IMR-90 (cell line): ENCODE measurements around the gene TMEM14C. TPM values are rescaled to one million over a fixed set of nuclear protein-coding genes. Genes with fewer than 3 reads are reported as not detected.

Experiments used
- ATAC-seq: fragments of 200-7000 bp; cut with Tn5 transposase; 2 replicates; pipeline ENCODE4 v1.9.1; 2020; ENCODE audit warnings: low read depth, mild to moderate bottlenecking, moderate library complexity
- BruUV-seq: library from RNA; stranded (reverse); fragments of 400-500 nt; replicated peaks from 2 replicates; lab custom pipeline; 2021; lab: Mats Ljungman, UMichigan
- CTCF ChIA-PET: fragments of 300-600 bp; formaldehyde crosslinking; extraction: SDS; loops from one replicate; lab custom pipeline; 2021; ENCODE audit warnings: antibody characterized with exemption; lab: Yijun Ruan, JAX
- POLR2A ChIA-PET: fragments of 300-600 bp; sonication (Branson Sonifier 250); formaldehyde crosslinking; loops from one replicate; lab custom pipeline; 2022; ENCODE audit warnings: antibody characterized with exemption; ENCODE audit not compliant: unreplicated experiment; lab: Charles Lee
- DNase-seq: peaks from one replicate; pipeline ENCODE4 v3.0.0; 2013
- H2AFZ ChIP-seq: replicated peaks from 2 replicates; pipeline ENCODE3; 2013; ENCODE audit warnings: low read length, mild to moderate bottlenecking; ENCODE audit not compliant: poor library complexity
- H2AK5ac ChIP-seq: 2 replicates; pipeline ENCODE4 v1.6.1; 2013; ENCODE audit warnings: low read depth, low read length, inconsistent platforms
- H2AK9ac ChIP-seq: replicated peaks from 2 replicates; pipeline ENCODE3; 2013; ENCODE audit warnings: mild to moderate bottlenecking, low read depth, low read length, moderate library complexity; ENCODE audit not compliant: poor library complexity
- H2BK120ac ChIP-seq: 2 replicates; pipeline ENCODE4 v1.6.1; 2013; ENCODE audit warnings: low read depth, low read length, inconsistent platforms
- H2BK15ac ChIP-seq: 3 replicates; pipeline ENCODE4 v1.6.1; 2013; ENCODE audit warnings: low read depth, low read length, inconsistent platforms
- H2BK20ac ChIP-seq: 2 replicates; pipeline ENCODE4 v1.6.1; 2013; ENCODE audit warnings: low read depth, mild to moderate bottlenecking, inconsistent platforms, low read length, moderate library complexity
- H2BK5ac ChIP-seq: 2 replicates; pipeline ENCODE4 v1.6.1; 2013; ENCODE audit warnings: mild to moderate bottlenecking, low read depth, low read length, inconsistent platforms; ENCODE audit not compliant: poor library complexity, severe bottlenecking
- H3K14ac ChIP-seq: replicated peaks from 2 replicates; pipeline ENCODE4 v1.6.1; 2013; ENCODE audit warnings: low read depth, low read length, inconsistent platforms
- H3K18ac ChIP-seq: 2 replicates; pipeline ENCODE4 v1.6.1; 2013; ENCODE audit warnings: low read depth, low read length, control low read depth
- H3K23ac ChIP-seq: 2 replicates; pipeline ENCODE4 v1.6.1; 2013; ENCODE audit warnings: low read depth, low read length, inconsistent platforms
- H3K27ac ChIP-seq: 2 replicates; pipeline ENCODE4 v1.5.1; 2013; ENCODE audit warnings: mild to moderate bottlenecking, control low read depth, low read length; ENCODE audit not compliant: insufficient read depth
- H3K27me3 ChIP-seq: 2 replicates; pipeline ENCODE4 v1.6.1; 2013; ENCODE audit warnings: low read length; ENCODE audit not compliant: control insufficient read depth, insufficient read depth
- H3K36me3 ChIP-seq: 2 replicates; pipeline ENCODE4 v1.6.1; 2013; ENCODE audit warnings: low read length, mixed read lengths; ENCODE audit not compliant: control insufficient read depth, insufficient read depth
- H3K4ac ChIP-seq: 2 replicates; pipeline ENCODE4 v1.6.1; 2013; ENCODE audit warnings: low read depth, low read length, inconsistent platforms
- H3K4me1 ChIP-seq: 2 replicates; pipeline ENCODE4 v1.6.1; 2013; ENCODE audit warnings: low read length, mixed read lengths; ENCODE audit not compliant: control insufficient read depth, insufficient read depth
- H3K4me2 ChIP-seq: 2 replicates; pipeline ENCODE4 v1.6.1; 2013; ENCODE audit warnings: low read depth, mild to moderate bottlenecking, control low read depth, low read length, moderate library complexity
- H3K4me3 ChIP-seq: 2 replicates; pipeline ENCODE4 v1.5.1; 2013; ENCODE audit warnings: low read depth, mild to moderate bottlenecking, control low read depth, low read length, moderate library complexity; ENCODE audit not compliant: insufficient read depth
- H3K56ac ChIP-seq: 2 replicates; pipeline ENCODE4 v1.6.1; 2013; ENCODE audit warnings: low read length, inconsistent platforms; ENCODE audit not compliant: insufficient read depth; ENCODE audit errors: extremely low read depth
- H3K79me1 ChIP-seq, 2 experiments: 2 replicates each; pipeline ENCODE4 v1.6.1; 2013; ENCODE audit warnings: low read length in 2 of 2, inconsistent platforms in 1 of 2, low read depth in 1 of 2
- H3K9ac ChIP-seq: 2 replicates; pipeline ENCODE4 v1.6.1; 2013; ENCODE audit warnings: low read depth, low read length, control low read depth
- H3K9me1 ChIP-seq: 2 replicates; pipeline ENCODE4 v1.6.1; 2013; ENCODE audit warnings: low read length, inconsistent platforms; ENCODE audit not compliant: insufficient read depth
- H3K9me3 ChIP-seq: 2 replicates; pipeline ENCODE4 v1.6.1; 2013; ENCODE audit warnings: low read length; ENCODE audit not compliant: control insufficient read depth, insufficient read depth
- H4K20me1 ChIP-seq: 2 replicates; pipeline ENCODE4 v1.6.1; 2013; ENCODE audit warnings: low read length, inconsistent platforms; ENCODE audit not compliant: insufficient read depth
- H4K5ac ChIP-seq: 2 replicates; pipeline ENCODE4 v1.6.1; 2013; ENCODE audit warnings: mild to moderate bottlenecking, low read depth, low read length, control low read depth
- H4K8ac ChIP-seq, 2 experiments: 2 replicates each; pipeline ENCODE4 v1.6.1; 2013; ENCODE audit warnings: low read depth in 2 of 2, low read length in 2 of 2, control low read depth in 1 of 2, inconsistent platforms in 1 of 2
- H4K91ac ChIP-seq: 2 replicates; pipeline ENCODE4 v1.6.1; 2013; ENCODE audit warnings: low read depth, low read length, inconsistent platforms; ENCODE audit not compliant: insufficient read depth
- BHLHE40 ChIP-seq: fragments of 150-350 bp; IDR thresholded peaks from 2 replicates; pipeline ENCODE4 v1.6.1; 2016; ENCODE audit warnings: mild to moderate bottlenecking, low read depth, low read length
- FOS ChIP-seq: fragments of 150-350 bp; IDR thresholded peaks from 2 replicates; pipeline ENCODE4 v1.6.1; 2016; ENCODE audit warnings: low read depth, low read length
- MAFK ChIP-seq: IDR thresholded peaks from 2 replicates; pipeline ENCODE4 v1.6.1; 2012; ENCODE audit warnings: low read depth, low read length, improper control_type of control experiment
- MXI1 ChIP-seq: IDR thresholded peaks from 2 replicates; pipeline ENCODE4 v1.6.1; 2012; ENCODE audit warnings: low read depth, mild to moderate bottlenecking, low read length, moderate library complexity, borderline replicate concordance
- NFE2L2 ChIP-seq: fragments of 150-350 bp; IDR thresholded peaks from 2 replicates; pipeline ENCODE4 v1.6.1; 2016; ENCODE audit warnings: low read depth, mild to moderate bottlenecking, low read length
- RAD21 ChIP-seq: IDR thresholded peaks from 2 replicates; pipeline ENCODE4 v1.6.1; 2012; ENCODE audit warnings: low read length, improper control_type of control experiment
- RFX5 ChIP-seq: IDR thresholded peaks from 2 replicates; pipeline ENCODE4 v1.8.0; 2012; ENCODE audit warnings: low read depth, mild to moderate bottlenecking, low read length, moderate library complexity
- SMC3 ChIP-seq: fragments of 150-350 bp; IDR thresholded peaks from 2 replicates; pipeline ENCODE4 v1.6.1; 2016; ENCODE audit warnings: low read depth, mild to moderate bottlenecking, antibody characterized with exemption, low read length, moderate library complexity
- USF2 ChIP-seq: fragments of 150-350 bp; IDR thresholded peaks from 2 replicates; pipeline ENCODE4 v1.6.1; 2017; ENCODE audit warnings: mild to moderate bottlenecking, antibody characterized with exemption, low read length, low read depth
- WGBS, 2 experiments: methylation state at CpG; one replicate each; pipeline versions ENCODE4 v1.1.5 to v1.1.7; 2013; ENCODE audit warnings: missing lambda C conversion rate in 2 of 2; ENCODE audit not compliant: insufficient read length in 1 of 2; ENCODE audit errors: extremely low coverage in 2 of 2; 5-methylcytosine and 5-hydroxymethylcytosine counted together
- dilution Hi-C: fragments of 300-500 bp; cut with HindIII; formaldehyde crosslinking; loops from one replicate; pipeline ENCODE4 v1.14.3; 2018; ENCODE audit warnings: low sequenced_read_pairs; ENCODE audit not compliant: unreplicated experiment
- in situ Hi-C: fragments of 300-500 bp; cut with MboI; formaldehyde crosslinking; loops from 3 replicates; pipeline ENCODE4 v1.14.3; 2019; ENCODE audit warnings: low sequenced_read_pairs, inconsistent platforms, mixed read lengths
- intact Hi-C: fragments of 100-400 bp; cut with micrococcal nuclease; formaldehyde crosslinking; loops from 2 replicates; pipeline ENCODE4 v1.10.0; 2022
- polyA plus RNA-seq, 3 experiments: library from polyadenylated mRNA; depleted of rRNA; stranded (reverse); fragments of >200 nt; gene quantifications; 2 replicates each; pipeline ENCODE4 v1.2.3, GENCODE V29; 2012; ENCODE audit warnings: low replicate concordance in 1 of 3
- total RNA-seq: library from RNA; depleted of rRNA; stranded (reverse); fragments of >200 nt; gene quantifications from 2 replicates; pipeline ENCODE4 v1.2.3, GENCODE V29; 2012
- TF ChIP-seq, protein P1 (sequence below): conservative IDR thresholded peaks from 2 replicates; pipeline ENCODE4 v1.5.1; 2012; ENCODE audit warnings: mild to moderate bottlenecking, low read depth, low read length, improper control_type of control experiment

The TMEM14C gene
- total and polyA plus RNA-seq, 2 of the 4 experiments (the other 2 are of a cell fraction): 129 to 175 TPM

GRCh38 chr6:10759312-10759839, 36.5 kb downstream of the TMEM14C start:
- CTCF ChIA-PET: interaction anchor here (0.9 to 1.1 kb wide), 2 partner anchors 10 to 40 kb away, joined by 3 to 4 read pairs; no protein-coding TSS in a partner anchor
- no peaks in the 10 kb centered on the region for H3K9me3 ChIP-seq
- no CpG with 5 or more reads among the region's 3 CpGs for WGBS, 2 experiments
- 0 out of 2 replicates have a peak, but pooled peaks have one; percentile 30 for TF ChIP-seq BHLHE40
- peak; percentile 80 for TF ChIP-seq FOS
- TF ChIP-seq MXI1: no peak
- no peak for TF ChIP-seq RFX5
- TF ChIP-seq, protein P1, sequence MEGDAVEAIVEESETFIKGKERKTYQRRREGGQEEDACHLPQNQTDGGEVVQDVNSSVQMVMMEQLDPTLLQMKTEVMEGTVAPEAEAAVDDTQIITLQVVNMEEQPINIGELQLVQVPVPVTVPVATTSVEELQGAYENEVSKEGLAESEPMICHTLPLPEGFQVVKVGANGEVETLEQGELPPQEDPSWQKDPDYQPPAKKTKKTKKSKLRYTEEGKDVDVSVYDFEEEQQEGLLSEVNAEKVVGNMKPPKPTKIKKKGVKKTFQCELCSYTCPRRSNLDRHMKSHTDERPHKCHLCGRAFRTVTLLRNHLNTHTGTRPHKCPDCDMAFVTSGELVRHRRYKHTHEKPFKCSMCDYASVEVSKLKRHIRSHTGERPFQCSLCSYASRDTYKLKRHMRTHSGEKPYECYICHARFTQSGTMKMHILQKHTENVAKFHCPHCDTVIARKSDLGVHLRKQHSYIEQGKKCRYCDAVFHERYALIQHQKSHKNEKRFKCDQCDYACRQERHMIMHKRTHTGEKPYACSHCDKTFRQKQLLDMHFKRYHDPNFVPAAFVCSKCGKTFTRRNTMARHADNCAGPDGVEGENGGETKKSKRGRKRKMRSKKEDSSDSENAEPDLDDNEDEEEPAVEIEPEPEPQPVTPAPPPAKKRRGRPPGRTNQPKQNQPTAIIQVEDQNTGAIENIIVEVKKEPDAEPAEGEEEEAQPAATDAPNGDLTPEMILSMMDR: peak; percentile 60
- TF ChIP-seq USF2: no peak
- peak; percentile 91 for TF ChIP-seq MAFK
- TF ChIP-seq SMC3: peak; percentile 34; the same call in 1 of the 2 replicates
- TF ChIP-seq NFE2L2: peak; percentile 85
- peak; percentile 54 for TF ChIP-seq RAD21
- ATAC-seq (peak; percentile 80), DNase-seq (peak; percentile 96)
- H4K5ac ChIP-seq: no peak overlapping the region
- no peak overlapping the region for H3K4me3 ChIP-seq
- peaks cover 2% of the 10 kb centered on the region for H3K4me1 ChIP-seq
- H2AFZ ChIP-seq: no peak overlapping the region
- H3K27ac ChIP-seq: no peak overlapping the region
- BruUV-seq: no TSS peak
- intact Hi-C loops (loop anchor here (1.0 kb wide), 1 partner anchor 249 kb away; no protein-coding TSS in a partner anchor), dilution Hi-C loops (no loop called here), in situ Hi-C loops (no loop called here)
- H3K9ac ChIP-seq: no peak overlapping the region
- H3K36me3 ChIP-seq: peaks cover 16% of the 10 kb centered on the region
- no peak overlapping the region for H4K91ac ChIP-seq
- H2BK20ac ChIP-seq: no peak overlapping the region
- POLR2A ChIA-PET: no interaction called here
- no peak overlapping the region for H3K23ac ChIP-seq
- no peak overlapping the region for H3K18ac ChIP-seq
- no peaks in the 10 kb centered on the region for H4K20me1 ChIP-seq
- H3K56ac ChIP-seq: no peak overlapping the region
- no peak overlapping the region for H2AK5ac ChIP-seq
- peaks cover 7% of the 10 kb centered on the region; the same call in 1 of the 2 replicates for H3K9me1 ChIP-seq
- H3K4ac ChIP-seq: no peak overlapping the region
- 0 out of 4 replicates have a peak overlapping the region, but pooled peaks of 1 of the 2 experiments have one; percentile 17 for H4K8ac ChIP-seq
- H3K27me3 ChIP-seq: no peaks in the 10 kb centered on the region
- H2BK15ac ChIP-seq: no peak overlapping the region
- no peak overlapping the region for H3K4me2 ChIP-seq
- peaks cover 20 to 45% of the 10 kb centered on the region in 2 experiments for H3K79me1 ChIP-seq
- H2BK120ac ChIP-seq: no peak overlapping the region
- H2BK5ac ChIP-seq: peak overlapping the region; percentile 7
- no peak overlapping the region for H3K14ac ChIP-seq
- H2AK9ac ChIP-seq: no peak overlapping the region
